Mononuclear cell (primary cell): ENCODE results near the gene EEA1. TPM values are rescaled to one million over a fixed set of nuclear protein-coding genes. Genes with fewer than 3 reads are reported as not detected.
"Not testable (repeated sequence)": the region's sequence is repeated elsewhere in the genome, so short reads cannot be mapped to it uniquely, and the experiment has no call there.

ENCODE experiments used
- H3K27me3 ChIP-seq: 2 replicates; pipeline ENCODE4 v1.6.0; 2011; ENCODE audit warnings: low read length, control low read depth; ENCODE audit not compliant: insufficient read depth
- H3K4me1 ChIP-seq: 2 replicates; pipeline ENCODE4 v1.5.1; 2011; ENCODE audit warnings: mild to moderate bottlenecking, low read length, control low read depth; ENCODE audit not compliant: insufficient read depth
- H3K4me3 ChIP-seq: 2 replicates; pipeline ENCODE4 v1.5.1; 2011; ENCODE audit warnings: mild to moderate bottlenecking, low read length, moderate library complexity
- H3K9me3 ChIP-seq: 2 replicates; pipeline ENCODE4 v1.5.1; 2011; ENCODE audit warnings: low read depth, mild to moderate bottlenecking, control low read depth, low read length
- total RNA-seq: library from RNA; depleted of rRNA; stranded (reverse); fragments of >200 nt; gene quantifications from one replicate; pipeline ENCODE4 v1.2.3, GENCODE V29; 2012

Gene EEA1
- total RNA-seq: 6.2 TPM

GRCh38 chr12:92928962-92929915 is at the start of gene EEA1:
TSS of gene EEA1 (minus strand) at chr12:92929295. CDS start at chr12:92929066, 229 bp downstream.
- peaks cover 26% of the 10 kb centered on the region for H3K4me1 ChIP-seq
- no peaks in the 10 kb centered on the region for H3K27me3 ChIP-seq
- no peaks in the 10 kb centered on the region for H3K9me3 ChIP-seq
- peak within 1 kb of the TSS; percentile 85 for H3K4me3 ChIP-seq

GRCh38 chr12:92978607-92979006 is 49.5 kb upstream of the EEA1 start:
- Histone ChIP-seq H3K4me3 (no peak overlapping the region), H3K9me3 (peaks cover 8% of the 10 kb centered on the region), H3K4me1 (peaks cover 11% of the 10 kb centered on the region), H3K27me3 (no peaks in the 10 kb centered on the region)

- H3K27me3 ChIP-seq: no peaks in the 10 kb centered on the region
- peaks cover 24% of the 10 kb centered on the region for H3K4me1 ChIP-seq
- H3K4me3 ChIP-seq: no peak overlapping the region
- peaks cover 8% of the 10 kb centered on the region for H3K9me3 ChIP-seq
These were observed 48.2 kb upstream of the EEA1 start for GRCh38 chr12:92977326-92977725.

- H3K9me3 ChIP-seq: no peaks in the 10 kb centered on the region
These were observed 45.7 kb upstream of the EEA1 start for GRCh38 chr12:92974759-92975158.

GRCh38 chr12:92973614-92974013 is 44.5 kb upstream of the EEA1 start:
- H3K27me3 ChIP-seq: no peaks in the 10 kb centered on the region
- H3K4me3 ChIP-seq: no peak overlapping the region
- peaks cover 45% of the 10 kb centered on the region for H3K4me1 ChIP-seq
- no peaks in the 10 kb centered on the region for H3K9me3 ChIP-seq

More at GRCh38 chr12:92974759-92975158, 45.7 kb upstream of the EEA1 start:
- Histone ChIP-seq H3K27me3 (no peaks in the 10 kb centered on the region), H3K4me1 (peaks cover 35% of the 10 kb centered on the region), H3K4me3 (no peak overlapping the region)

- Histone ChIP-seq H3K27me3 (no peaks in the 10 kb centered on the region), H3K9me3 (no peaks in the 10 kb centered on the region), H3K4me3 (no peak overlapping the region), H3K4me1 (peaks cover 53% of the 10 kb centered on the region)
These were observed 42.9 kb upstream of the EEA1 start for GRCh38 chr12:92971859-92972524.

GRCh38 chr12:92968176-92968813 is 39.2 kb upstream of the EEA1 start:
- H3K4me1 ChIP-seq: peaks cover 39% of the 10 kb centered on the region
- no peaks in the 10 kb centered on the region for H3K27me3 ChIP-seq
- no peaks in the 10 kb centered on the region for H3K9me3 ChIP-seq
- H3K4me3 ChIP-seq: no peak overlapping the region

GRCh38 chr12:92964378-92964777 is 35.3 kb upstream of the EEA1 start:
- not testable (repeated sequence) for H3K4me3 ChIP-seq, H3K9me3 ChIP-seq, H3K27me3 ChIP-seq
- peaks cover 16% of the 10 kb centered on the region for H3K4me1 ChIP-seq

- H3K9me3 ChIP-seq: no peaks in the 10 kb centered on the region
These were observed 32.9 kb upstream of the EEA1 start for GRCh38 chr12:92961949-92962348.

GRCh38 chr12:92955997-92956663 is 27.0 kb upstream of the EEA1 start:
- Histone ChIP-seq H3K9me3 (no peaks in the 10 kb centered on the region), H3K4me1 (no peaks in the 10 kb centered on the region), H3K27me3 (no peaks in the 10 kb centered on the region), H3K4me3 (no peak overlapping the region)

More at GRCh38 chr12:92961949-92962348, 32.9 kb upstream of the EEA1 start:
- Histone ChIP-seq H3K4me3 (no peak overlapping the region), H3K27me3 (no peaks in the 10 kb centered on the region), H3K4me1 (no peaks in the 10 kb centered on the region)

- H3K4me1 ChIP-seq: no peaks in the 10 kb centered on the region
- H3K9me3 ChIP-seq: no peaks in the 10 kb centered on the region
- H3K4me3 ChIP-seq: no peak overlapping the region
- H3K27me3 ChIP-seq: no peaks in the 10 kb centered on the region
These were observed 24.7 kb upstream of the EEA1 start for GRCh38 chr12:92953747-92954146.

- H3K27me3 ChIP-seq: no peaks in the 10 kb centered on the region
- no peak overlapping the region for H3K4me3 ChIP-seq
- no peaks in the 10 kb centered on the region for H3K4me1 ChIP-seq
- no peaks in the 10 kb centered on the region for H3K9me3 ChIP-seq
These were observed 23.3 kb upstream of the EEA1 start for GRCh38 chr12:92952394-92952793.

GRCh38 chr12:92951006-92951405 is 21.9 kb upstream of the EEA1 start:
- no peaks in the 10 kb centered on the region for H3K4me1 ChIP-seq

GRCh38 chr12:92950011-92950410 is 20.9 kb upstream of the EEA1 start:
- Histone ChIP-seq H3K4me1 (no peaks in the 10 kb centered on the region), H3K9me3 (no peaks in the 10 kb centered on the region), H3K4me3 (no peak overlapping the region), H3K27me3 (no peaks in the 10 kb centered on the region)

More at GRCh38 chr12:92951006-92951405, 21.9 kb upstream of the EEA1 start:
- Histone ChIP-seq H3K9me3 (no peaks in the 10 kb centered on the region), H3K27me3 (no peaks in the 10 kb centered on the region), H3K4me3 (no peak overlapping the region)
